ENCODE data around the gene DBF4B. TPM values are rescaled to one million over a fixed set of nuclear protein-coding genes. Genes with fewer than 3 reads are reported as not detected.
"Not testable (repeated sequence)": the region's sequence is repeated elsewhere in the genome, so short reads cannot be mapped to it uniquely, and the experiment has no call there.

The DBF4B gene
- total and polyA plus RNA-seq, 4 donors: 0.44 to 4.5 (median 1.0) TPM

DNA sequence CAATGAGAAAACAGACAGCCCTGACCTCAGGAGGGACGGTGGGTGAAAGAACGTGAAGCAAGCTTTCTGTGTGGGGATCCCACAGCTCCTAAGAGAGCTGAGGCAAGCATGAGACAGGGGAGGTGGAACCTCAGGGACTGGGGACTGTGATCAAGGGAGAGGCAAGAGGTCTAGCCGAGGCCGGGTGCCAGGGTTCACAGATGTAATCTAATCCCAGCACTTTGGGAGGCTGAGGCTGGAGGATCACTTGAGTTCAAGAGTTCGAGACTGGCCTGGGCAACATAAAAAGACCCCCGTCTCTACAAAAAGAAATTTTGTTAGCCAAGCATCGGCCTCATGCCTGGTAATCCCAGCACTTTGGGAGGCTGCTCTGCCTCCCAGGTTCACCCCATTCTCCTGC lies 45.8 kb downstream of the DBF4B start:
- H3K4me3 ChIP-seq (ENCODE audit: low read depth in 1 of 3, low read length in 3 of 3): no peak overlapping the region
- no peak overlapping the region for H3K27ac ChIP-seq (ENCODE audit: low read depth in 1 of 2, low read length in 2 of 2)
- DNase-seq (ENCODE audit: low spot score): no peak
- peaks cover 0 to 2% (median 0%) of the 10 kb centered on the region in 4 donors for H3K27me3 ChIP-seq (ENCODE audit: control insufficient read depth in 4 of 4, insufficient read depth in 4 of 4, low read length in 3 of 4)
- peaks cover 0 to 2% (median 0%) of the 10 kb centered on the region in 4 donors for H3K36me3 ChIP-seq (ENCODE audit: control insufficient read depth in 4 of 4, insufficient read depth in 3 of 4, low read depth in 1 of 4, low read length in 3 of 4)
- H3K4me1 ChIP-seq (ENCODE audit: control insufficient read depth in 4 of 4, insufficient read depth in 4 of 4, low read length in 3 of 4): peaks cover under 1 to 6% (median 2%) of the 10 kb centered on the region in 4 donors
- H3K9me3 ChIP-seq (ENCODE audit: control insufficient read depth in 4 of 4, low read length in 3 of 4): no peaks in the 10 kb centered on the region
- WGBS: 78% methylated on average over 7 of the region's 7 CpGs
- H3K9ac ChIP-seq (ENCODE audit: low read depth in 1 of 2, low read length in 2 of 2): no peak overlapping the region
- no peak for TF ChIP-seq FOXA2 (IDR thresholded peaks at IDR 0.05)
- no peak for TF ChIP-seq FOXA1 (IDR thresholded peaks at IDR 0.05)
- TF ChIP-seq, protein P1, sequence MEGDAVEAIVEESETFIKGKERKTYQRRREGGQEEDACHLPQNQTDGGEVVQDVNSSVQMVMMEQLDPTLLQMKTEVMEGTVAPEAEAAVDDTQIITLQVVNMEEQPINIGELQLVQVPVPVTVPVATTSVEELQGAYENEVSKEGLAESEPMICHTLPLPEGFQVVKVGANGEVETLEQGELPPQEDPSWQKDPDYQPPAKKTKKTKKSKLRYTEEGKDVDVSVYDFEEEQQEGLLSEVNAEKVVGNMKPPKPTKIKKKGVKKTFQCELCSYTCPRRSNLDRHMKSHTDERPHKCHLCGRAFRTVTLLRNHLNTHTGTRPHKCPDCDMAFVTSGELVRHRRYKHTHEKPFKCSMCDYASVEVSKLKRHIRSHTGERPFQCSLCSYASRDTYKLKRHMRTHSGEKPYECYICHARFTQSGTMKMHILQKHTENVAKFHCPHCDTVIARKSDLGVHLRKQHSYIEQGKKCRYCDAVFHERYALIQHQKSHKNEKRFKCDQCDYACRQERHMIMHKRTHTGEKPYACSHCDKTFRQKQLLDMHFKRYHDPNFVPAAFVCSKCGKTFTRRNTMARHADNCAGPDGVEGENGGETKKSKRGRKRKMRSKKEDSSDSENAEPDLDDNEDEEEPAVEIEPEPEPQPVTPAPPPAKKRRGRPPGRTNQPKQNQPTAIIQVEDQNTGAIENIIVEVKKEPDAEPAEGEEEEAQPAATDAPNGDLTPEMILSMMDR (IDR thresholded peaks at IDR 0.05; ENCODE audit: low read depth, low read length, missing input control): no peak
- TF ChIP-seq JUND (IDR thresholded peaks at IDR 0.05): no peak
- TF ChIP-seq, protein P2, sequence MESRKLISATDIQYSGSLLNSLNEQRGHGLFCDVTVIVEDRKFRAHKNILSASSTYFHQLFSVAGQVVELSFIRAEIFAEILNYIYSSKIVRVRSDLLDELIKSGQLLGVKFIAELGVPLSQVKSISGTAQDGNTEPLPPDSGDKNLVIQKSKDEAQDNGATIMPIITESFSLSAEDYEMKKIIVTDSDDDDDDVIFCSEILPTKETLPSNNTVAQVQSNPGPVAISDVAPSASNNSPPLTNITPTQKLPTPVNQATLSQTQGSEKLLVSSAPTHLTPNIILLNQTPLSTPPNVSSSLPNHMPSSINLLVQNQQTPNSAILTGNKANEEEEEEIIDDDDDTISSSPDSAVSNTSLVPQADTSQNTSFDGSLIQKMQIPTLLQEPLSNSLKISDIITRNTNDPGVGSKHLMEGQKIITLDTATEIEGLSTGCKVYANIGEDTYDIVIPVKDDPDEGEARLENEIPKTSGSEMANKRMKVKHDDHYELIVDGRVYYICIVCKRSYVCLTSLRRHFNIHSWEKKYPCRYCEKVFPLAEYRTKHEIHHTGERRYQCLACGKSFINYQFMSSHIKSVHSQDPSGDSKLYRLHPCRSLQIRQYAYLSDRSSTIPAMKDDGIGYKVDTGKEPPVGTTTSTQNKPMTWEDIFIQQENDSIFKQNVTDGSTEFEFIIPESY (IDR thresholded peaks at IDR 0.05): no peak
- no peak for TF ChIP-seq RAD21 (IDR thresholded peaks at IDR 0.05)
- TF ChIP-seq, protein P3, sequence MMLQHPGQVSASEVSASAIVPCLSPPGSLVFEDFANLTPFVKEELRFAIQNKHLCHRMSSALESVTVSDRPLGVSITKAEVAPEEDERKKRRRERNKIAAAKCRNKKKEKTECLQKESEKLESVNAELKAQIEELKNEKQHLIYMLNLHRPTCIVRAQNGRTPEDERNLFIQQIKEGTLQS (IDR thresholded peaks at IDR 0.05): no peak
- TF ChIP-seq GABPA (IDR thresholded peaks at IDR 0.05 in 1 of 2, conservative IDR thresholded peaks at IDR 0.05 in 1 of 2): no peak
- no peak for TF ChIP-seq TAF1 (conservative IDR thresholded peaks at IDR 0.05)
- TF ChIP-seq, protein P4, sequence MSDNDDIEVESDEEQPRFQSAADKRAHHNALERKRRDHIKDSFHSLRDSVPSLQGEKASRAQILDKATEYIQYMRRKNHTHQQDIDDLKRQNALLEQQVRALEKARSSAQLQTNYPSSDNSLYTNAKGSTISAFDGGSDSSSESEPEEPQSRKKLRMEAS (IDR thresholded peaks at IDR 0.05): no peak
- TF ChIP-seq NR2F2 (IDR thresholded peaks at IDR 0.05): no peak
- no peak for TF ChIP-seq RXRA (IDR thresholded peaks at IDR 0.05)
- TF ChIP-seq EGR1 (IDR thresholded peaks at IDR 0.05; ENCODE audit: low read depth in 2 of 2): no peak
- TF ChIP-seq HNF4A (conservative IDR thresholded peaks at IDR 0.05): no peak
- no peak for TF ChIP-seq YY1 (IDR thresholded peaks at IDR 0.05)
- no peak for TF ChIP-seq SP1 (IDR thresholded peaks at IDR 0.05)
- TF ChIP-seq, protein P5, sequence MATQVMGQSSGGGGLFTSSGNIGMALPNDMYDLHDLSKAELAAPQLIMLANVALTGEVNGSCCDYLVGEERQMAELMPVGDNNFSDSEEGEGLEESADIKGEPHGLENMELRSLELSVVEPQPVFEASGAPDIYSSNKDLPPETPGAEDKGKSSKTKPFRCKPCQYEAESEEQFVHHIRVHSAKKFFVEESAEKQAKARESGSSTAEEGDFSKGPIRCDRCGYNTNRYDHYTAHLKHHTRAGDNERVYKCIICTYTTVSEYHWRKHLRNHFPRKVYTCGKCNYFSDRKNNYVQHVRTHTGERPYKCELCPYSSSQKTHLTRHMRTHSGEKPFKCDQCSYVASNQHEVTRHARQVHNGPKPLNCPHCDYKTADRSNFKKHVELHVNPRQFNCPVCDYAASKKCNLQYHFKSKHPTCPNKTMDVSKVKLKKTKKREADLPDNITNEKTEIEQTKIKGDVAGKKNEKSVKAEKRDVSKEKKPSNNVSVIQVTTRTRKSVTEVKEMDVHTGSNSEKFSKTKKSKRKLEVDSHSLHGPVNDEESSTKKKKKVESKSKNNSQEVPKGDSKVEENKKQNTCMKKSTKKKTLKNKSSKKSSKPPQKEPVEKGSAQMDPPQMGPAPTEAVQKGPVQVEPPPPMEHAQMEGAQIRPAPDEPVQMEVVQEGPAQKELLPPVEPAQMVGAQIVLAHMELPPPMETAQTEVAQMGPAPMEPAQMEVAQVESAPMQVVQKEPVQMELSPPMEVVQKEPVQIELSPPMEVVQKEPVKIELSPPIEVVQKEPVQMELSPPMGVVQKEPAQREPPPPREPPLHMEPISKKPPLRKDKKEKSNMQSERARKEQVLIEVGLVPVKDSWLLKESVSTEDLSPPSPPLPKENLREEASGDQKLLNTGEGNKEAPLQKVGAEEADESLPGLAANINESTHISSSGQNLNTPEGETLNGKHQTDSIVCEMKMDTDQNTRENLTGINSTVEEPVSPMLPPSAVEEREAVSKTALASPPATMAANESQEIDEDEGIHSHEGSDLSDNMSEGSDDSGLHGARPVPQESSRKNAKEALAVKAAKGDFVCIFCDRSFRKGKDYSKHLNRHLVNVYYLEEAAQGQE (IDR thresholded peaks at IDR 0.05): no peak

DNA sequence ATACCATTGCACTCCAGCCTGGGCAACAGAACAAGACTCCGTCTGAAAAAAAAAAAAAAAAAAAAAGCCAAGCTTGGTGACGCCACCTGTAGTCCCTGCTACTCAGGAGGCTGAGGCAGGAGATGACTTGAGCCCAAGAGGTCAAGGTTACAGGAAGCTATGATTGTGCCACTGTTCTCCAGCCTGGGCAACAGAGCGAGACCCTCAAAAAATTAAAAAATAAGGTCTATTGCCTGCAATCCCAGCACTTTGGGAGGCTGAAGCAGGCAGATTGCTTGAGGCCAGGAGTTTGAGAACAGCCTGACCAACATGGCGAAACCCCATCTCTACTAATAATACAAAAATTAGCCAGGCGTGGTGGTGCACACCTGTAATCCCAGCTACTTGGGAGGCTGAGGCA lies 46.7 kb downstream of the DBF4B start:
- DNase-seq (ENCODE audit: low spot score); H3K4me3 ChIP-seq (ENCODE audit: low read depth in 1 of 3, low read length in 3 of 3); H3K27me3 ChIP-seq (ENCODE audit: control insufficient read depth in 4 of 4, insufficient read depth in 4 of 4, low read length in 3 of 4); H3K9ac ChIP-seq (ENCODE audit: low read depth in 1 of 2, low read length in 2 of 2); H3K36me3 ChIP-seq (ENCODE audit: control insufficient read depth in 4 of 4, insufficient read depth in 3 of 4, low read depth in 1 of 4, low read length in 3 of 4); H3K27ac ChIP-seq (ENCODE audit: low read depth in 1 of 2, low read length in 2 of 2); H3K4me1 ChIP-seq (ENCODE audit: control insufficient read depth in 4 of 4, insufficient read depth in 4 of 4, low read length in 3 of 4); H3K9me3 ChIP-seq (ENCODE audit: control insufficient read depth in 4 of 4, low read length in 3 of 4): not testable (repeated sequence)
- WGBS: 94% methylated on average over 5 of the region's 5 CpGs

All from liver (tissue), 9 donors.